ENCODE results near the gene NPC1. TPM values are rescaled to one million over a fixed set of nuclear protein-coding genes. Genes with fewer than 3 reads are reported as not detected.
"Not testable (repeated sequence)": the region's sequence is repeated elsewhere in the genome, so short reads cannot be mapped to it uniquely, and the experiment has no call there.

The NPC1 gene
- total and polyA plus RNA-seq, 12 donors, result 8.9 to 34.4 (median 13.3) TPM

GRCh38 chr18:23515911-23516546, 70.3 kb downstream of the NPC1 start:
- H3K36me3 ChIP-seq, result peaks cover 0 to 98% (median 50%) of the 10 kb centered on the region in 9 donors
- DNase-seq (peak; percentile 54 to 77), ATAC-seq (peak; percentile 89 to 95 (median 92))
- 44 to 47% methylated on average over 17 of the region's 17 CpGs for WGBS, 2 donors
- H3K4me3 ChIP-seq, result no peak overlapping the region
- TF ChIP-seq CTCF (IDR thresholded peaks at IDR 0.05), result peak; percentile 76 to 94 (median 86)
- intact Hi-C loops (cut with DNase I), result loop anchor here (1.0 to 10.0 kb wide), 10 partner anchors 66 to 299 kb away; partner anchors contain the start of gene NPC1 (in 7 of the 10)
- no peaks in the 10 kb centered on the region for H3K27me3 ChIP-seq
- no peaks in the 10 kb centered on the region for H3K9me3 ChIP-seq
- peaks cover 0 to 15% (median 0%) of the 10 kb centered on the region in 9 donors for H3K4me1 ChIP-seq
- H3K27ac ChIP-seq, result no peak overlapping the region

- peaks cover 0 to 12% (median 0%) of the 10 kb centered on the region in 9 donors for H3K4me1 ChIP-seq
- peaks cover 0 to 98% (median 27%) of the 10 kb centered on the region in 9 donors for H3K36me3 ChIP-seq
- no peaks in the 10 kb centered on the region for H3K27me3 ChIP-seq
- TF ChIP-seq CTCF (IDR thresholded peaks at IDR 0.05), result no peak
- peak overlapping the region in 1 of 10 donors; percentile 68 for H3K27ac ChIP-seq
- intact Hi-C loops (cut with DNase I), result loop anchor here in 5 of 10 donors (10.0 kb wide), 4 partner anchors 182 to 302 kb away; no protein-coding TSS in a partner anchor
- H3K4me3 ChIP-seq, result no peak overlapping the region
- no peaks in the 10 kb centered on the region for H3K9me3 ChIP-seq
- no peak for DNase-seq
- WGBS, 2 donors, result 92 to 97% methylated on average over 1 of the region's 1 CpG
- ATAC-seq, result no peak
These were observed 73.7 kb downstream of the NPC1 start for GRCh38 chr18:23512641-23513040.

GRCh38 chr18:23512216-23512615, 74.1 kb downstream of the NPC1 start:
- Histone ChIP-seq H3K36me3 (peaks cover 0 to 98% (median 23%) of the 10 kb centered on the region in 9 donors), H3K27ac (peak overlapping the region in 1 of 10 donors; percentile 68), H3K4me1 (peaks cover 0 to 12% (median 0%) of the 10 kb centered on the region in 9 donors)
- not testable (repeated sequence) for ATAC-seq, H3K4me3 ChIP-seq, DNase-seq, H3K27me3 ChIP-seq, H3K9me3 ChIP-seq
- WGBS, 2 donors, result 91 to 93% methylated on average over 7 of the region's 7 CpGs
- intact Hi-C loops (cut with DNase I), result loop anchor here in 5 of 10 donors (10.0 kb wide), 4 partner anchors 183 to 303 kb away; no protein-coding TSS in a partner anchor

GRCh38 chr18:23510923-23511322, 75.4 kb downstream of the NPC1 start:
- WGBS, 2 donors, result 95 to 98% methylated on average over 2 of the region's 2 CpGs
- not testable (repeated sequence) for DNase-seq, ATAC-seq, H3K27me3 ChIP-seq, H3K27ac ChIP-seq, H3K4me3 ChIP-seq, H3K9me3 ChIP-seq
- H3K36me3 ChIP-seq, result peaks cover 0 to 98% (median 19%) of the 10 kb centered on the region in 9 donors
- intact Hi-C loops (cut with DNase I), result loop anchor here in 5 of 10 donors (10.0 kb wide), 4 partner anchors 184 to 304 kb away; no protein-coding TSS in a partner anchor
- peaks cover 0 to 17% (median 0%) of the 10 kb centered on the region in 9 donors for H3K4me1 ChIP-seq

GRCh38 chr18:23506393-23506792, 79.9 kb downstream of the NPC1 start:
- Histone ChIP-seq H3K4me3 (no peak overlapping the region), H3K4me1 (peaks cover 0 to 36% (median 28%) of the 10 kb centered on the region in 9 donors), H3K9me3 (no peaks in the 10 kb centered on the region), H3K36me3 (peaks cover 0 to 58% (median 13%) of the 10 kb centered on the region in 9 donors), H3K27me3 (no peaks in the 10 kb centered on the region), H3K27ac (no peak overlapping the region)
- no peak for DNase-seq
- no peak for ATAC-seq
- TF ChIP-seq CTCF (IDR thresholded peaks at IDR 0.05), result no peak
- intact Hi-C loops (cut with DNase I), result loop anchor here in 2 of 10 donors (10.0 kb wide), 2 partner anchors 188 to 372 kb away; partner anchors contain the start of gene CABLES1 (in 1 of the 2)
- WGBS, 2 donors, result 88 to 96% methylated on average over 6 of the region's 6 CpGs
